ENCODE measurements around the gene PNP.
"Not testable (repeated sequence)": the region's sequence is repeated elsewhere in the genome, so short reads cannot be mapped to it uniquely, and the experiment has no call there.

PNP gene

GRCh38 chr14:20469242-20469889 lies at the start of gene PNP:
TSS of gene PNP (plus strand) at chr14:20469406. CDS start at chr14:20469525, 119 bp downstream.
- peak; percentile 74 to 89 (median 86) for DNase-seq (ENCODE audit: low read depth in 3 of 3)

- no peak for DNase-seq (ENCODE audit: low read depth in 3 of 3)
Observed at GRCh38 chr14:20419419-20419818, 49.8 kb upstream of the PNP start.

GRCh38 chr14:20421267-20421666 lies 47.9 kb upstream of the PNP start:
- DNase-seq (ENCODE audit: low read depth in 3 of 3) = no peak

DNA sequence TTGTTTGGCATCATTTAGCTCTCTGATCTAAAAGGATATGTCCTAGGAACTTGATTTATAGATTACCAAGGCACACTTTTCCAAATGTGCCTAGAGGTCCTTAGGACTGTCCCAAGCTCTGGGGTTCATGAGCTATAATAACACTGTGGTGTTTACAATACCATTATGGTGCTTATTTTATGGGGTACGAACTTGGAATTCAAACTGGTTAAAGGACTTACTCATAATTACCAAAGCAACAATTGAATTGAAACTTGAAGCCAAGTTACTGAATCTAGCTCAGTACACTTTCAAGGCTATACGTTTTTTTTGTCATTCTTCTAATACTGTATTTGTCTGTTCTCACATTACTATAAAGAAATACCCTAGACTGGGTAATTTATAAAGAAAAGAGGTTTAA lies 46.3 kb upstream of the PNP start:
- no peak for DNase-seq (ENCODE audit: low read depth in 3 of 3)

GRCh38 chr14:20424851-20425250 lies 44.4 kb upstream of the PNP start:
- DNase-seq (ENCODE audit: low read depth in 3 of 3) = no peak

DNA sequence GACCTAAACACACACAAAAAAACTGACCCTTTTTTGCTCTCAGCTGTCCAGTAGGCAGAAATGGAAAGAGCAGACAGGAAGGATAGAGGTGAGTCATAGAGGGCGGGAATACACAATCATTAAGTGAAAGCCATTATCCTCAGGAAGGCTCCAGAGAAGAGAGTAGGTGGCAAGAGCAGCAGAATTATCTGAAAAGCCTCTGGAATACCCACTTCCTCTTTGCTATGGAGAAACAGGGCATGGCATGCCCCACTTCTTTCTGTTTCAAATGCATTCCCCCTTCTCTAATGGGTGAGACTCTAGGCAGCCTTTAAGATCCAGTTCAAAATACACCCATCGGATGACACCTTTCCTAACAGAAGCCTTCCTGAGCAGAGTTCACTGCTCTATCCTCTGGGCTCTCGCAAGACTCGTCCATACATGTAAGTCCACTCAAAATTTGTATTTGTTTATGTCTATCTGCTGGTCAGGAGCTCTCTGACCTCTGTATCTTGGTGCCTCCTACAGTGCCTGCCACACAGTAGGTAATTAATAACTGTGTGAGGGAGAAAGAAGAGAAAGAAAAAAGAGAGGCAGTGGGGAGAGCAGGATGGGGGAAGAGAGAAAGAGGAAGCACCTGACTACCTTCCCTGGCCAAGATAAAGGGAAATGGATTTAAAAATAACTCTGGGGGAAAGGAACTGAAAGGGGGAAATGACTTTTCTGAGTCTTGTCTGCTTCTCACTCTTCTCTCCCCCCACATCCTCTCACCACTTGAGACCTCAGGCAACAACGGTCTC lies 41.8 kb upstream of the PNP start:
- DNase-seq (ENCODE audit: low read depth in 3 of 3) = no peak

DNA sequence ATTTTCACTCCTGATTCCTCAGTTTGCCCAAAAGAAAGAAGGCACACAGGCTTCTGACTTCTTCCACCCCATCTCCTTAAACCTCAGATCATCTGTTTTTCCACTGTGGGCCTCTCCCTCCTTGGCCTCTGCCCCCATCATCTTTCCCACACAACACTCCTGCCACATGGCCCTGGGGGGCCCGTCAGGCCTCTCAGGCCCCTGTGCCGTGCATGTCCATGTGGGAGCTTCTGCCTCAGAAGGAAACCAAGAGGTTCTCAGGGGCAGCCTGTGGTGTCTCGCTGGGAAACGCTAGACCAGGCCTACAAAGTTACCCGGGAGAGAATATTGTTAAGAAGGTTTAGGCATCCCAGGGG lies 41.2 kb upstream of the PNP start:
- DNase-seq (ENCODE audit: low read depth in 3 of 3) = no peak

- no peak for DNase-seq (ENCODE audit: low read depth in 3 of 3)
Observed at GRCh38 chr14:20428802-20429201, 40.4 kb upstream of the PNP start.

GRCh38 chr14:20429801-20430669 lies 39.2 kb upstream of the PNP start:
- DNase-seq (ENCODE audit: low read depth in 3 of 3) = no peak

- DNase-seq (ENCODE audit: low read depth in 3 of 3) = no peak
Observed at GRCh38 chr14:20434701-20435581, 34.3 kb upstream of the PNP start.

- no peak for DNase-seq (ENCODE audit: low read depth in 3 of 3)
Observed at GRCh38 chr14:20435582-20436362, 33.4 kb upstream of the PNP start, which contains the start of gene KLHL33. TSS of gene KLHL33 (minus strand) at chr14:20436166. CDS start at chr14:20435811, 355 bp downstream.

DNA sequence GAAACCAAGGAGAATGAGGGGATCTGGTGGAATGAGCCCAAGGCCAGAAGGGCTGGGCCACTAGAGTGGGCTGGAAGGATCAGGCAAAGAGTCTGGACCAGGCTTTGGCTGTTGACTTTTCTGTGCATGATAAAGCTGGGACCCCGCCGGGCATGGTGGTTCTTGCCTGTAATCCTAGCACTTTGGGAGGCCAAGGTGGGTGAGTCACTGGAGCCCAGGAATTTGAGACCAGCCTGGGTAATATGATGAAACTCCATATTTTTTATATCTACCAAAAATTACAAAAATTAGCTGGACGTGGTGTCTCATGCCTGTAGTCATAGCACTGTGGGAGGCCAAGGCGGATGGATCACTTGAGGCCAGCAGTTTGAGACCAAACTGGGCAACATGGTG lies 32.8 kb upstream of the PNP start:
- DNase-seq (ENCODE audit: low read depth in 3 of 3) = no peak

DNA sequence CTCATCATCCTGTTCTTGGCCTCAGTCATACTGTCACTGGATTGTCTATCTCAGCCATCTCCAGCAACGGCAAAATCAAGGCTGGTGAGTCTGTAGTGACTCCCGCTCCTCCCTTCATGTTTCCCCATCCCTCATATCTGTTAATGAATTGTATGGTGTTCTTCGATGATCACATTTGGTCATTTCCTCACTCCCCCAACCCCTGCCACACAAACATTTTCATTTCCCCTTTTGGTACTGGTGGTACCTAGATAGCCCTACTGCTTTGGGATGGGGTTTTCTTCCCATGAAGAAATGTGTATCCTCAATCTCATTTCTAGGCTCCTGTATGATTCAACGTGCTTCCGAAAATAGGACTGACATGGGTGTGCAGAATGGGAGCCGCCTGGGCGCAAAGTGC lies 30.5 kb upstream of the PNP start:
- no peak for DNase-seq (ENCODE audit: low read depth in 3 of 3)

- DNase-seq (ENCODE audit: low read depth in 3 of 3) = no peak
Observed at GRCh38 chr14:20440465-20440864, 28.7 kb upstream of the PNP start.

GRCh38 chr14:20440882-20441281 lies 28.3 kb upstream of the PNP start:
- no peak for DNase-seq (ENCODE audit: low read depth in 3 of 3)

DNA sequence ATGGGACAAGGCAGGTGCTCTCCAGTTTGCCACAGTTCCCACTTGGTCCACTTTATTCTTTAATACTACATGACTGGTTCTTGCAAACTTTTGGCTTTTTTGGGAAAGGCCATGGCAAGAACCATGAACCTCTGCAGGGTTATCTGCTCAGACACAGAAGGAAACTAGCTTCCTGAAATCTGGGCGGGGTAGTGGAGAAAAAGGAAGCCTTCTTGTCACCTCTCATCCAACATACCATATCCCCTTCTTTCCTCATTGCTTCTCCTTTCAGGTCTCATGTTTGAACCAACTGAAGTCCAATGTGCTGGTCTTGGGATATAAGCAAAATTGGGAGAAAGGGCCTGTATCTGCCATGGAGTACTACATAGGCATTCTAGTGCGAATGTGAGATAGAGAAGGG lies 27.7 kb upstream of the PNP start:
- no peak for DNase-seq (ENCODE audit: low read depth in 3 of 3)

- DNase-seq (ENCODE audit: low read depth in 3 of 3) = not testable (repeated sequence)
Observed at GRCh38 chr14:20443650-20444049, 25.6 kb upstream of the PNP start.

- DNase-seq (ENCODE audit: low read depth in 3 of 3) = no peak
Observed at GRCh38 chr14:20446889-20447288, 22.3 kb upstream of the PNP start.

DNA sequence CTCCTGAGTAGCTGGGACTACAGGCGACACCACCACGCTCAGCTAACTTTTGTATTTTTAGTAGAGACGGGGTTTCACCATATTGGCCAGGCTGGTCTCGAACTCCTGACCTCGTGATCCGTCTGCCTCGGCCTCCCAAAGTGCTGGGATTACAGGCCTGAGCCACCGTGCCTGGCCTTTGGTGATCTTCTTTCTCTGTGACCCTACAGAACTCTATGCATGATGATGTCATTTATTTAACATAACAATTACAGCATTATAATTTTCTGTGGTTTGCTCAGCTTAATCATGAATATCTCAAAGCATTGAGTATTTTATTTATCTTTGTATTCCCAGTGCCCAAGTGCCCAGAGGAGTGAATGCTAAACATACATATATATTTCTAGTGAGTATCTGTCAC lies 16.4 kb upstream of the PNP start:
- DNase-seq (ENCODE audit: low read depth in 3 of 3) = not testable (repeated sequence)

GRCh38 chr14:20454516-20455354 lies 14.5 kb upstream of the PNP start, which contains the start of the genes APEX1 and OSGEP:
TSS of gene APEX1 (plus strand) at chr14:20455226. CDS start at chr14:20455646, 420 bp downstream.
TSS of gene OSGEP (minus strand) at chr14:20454812. CDS start at chr14:20454683, 129 bp downstream.
- DNase-seq (ENCODE audit: low read depth in 3 of 3) = peak; percentile 95 to 97 (median 97)

Data from stimulated activated CD4-positive, alpha-beta T cell treated with anti-CD3 and anti-CD28 coated beads, TNF-alpha, amount 100 ng/mL, for 24 hours (primary cell).